GM12864 (cell line): ENCODE results near the gene SREK1.

Experiments used
- DNase-seq: peaks from one replicate; pipeline ENCODE4 v3.0.0-alpha.2; 2011; ENCODE audit warnings: low read depth
- H3K4me3 ChIP-seq: 2 replicates; pipeline ENCODE4 v1.5.1; 2011; ENCODE audit warnings: mild to moderate bottlenecking, low read depth, low read length, control low read depth
- TF ChIP-seq, protein P1 (sequence below): IDR thresholded peaks from 2 replicates; pipeline ENCODE4 v1.5.1; 2011; ENCODE audit warnings: low read depth, mild to moderate bottlenecking, moderate library complexity, low read length, control low read depth, inconsistent platforms; ENCODE audit errors: missing control alignments

The SREK1 gene

DNA sequence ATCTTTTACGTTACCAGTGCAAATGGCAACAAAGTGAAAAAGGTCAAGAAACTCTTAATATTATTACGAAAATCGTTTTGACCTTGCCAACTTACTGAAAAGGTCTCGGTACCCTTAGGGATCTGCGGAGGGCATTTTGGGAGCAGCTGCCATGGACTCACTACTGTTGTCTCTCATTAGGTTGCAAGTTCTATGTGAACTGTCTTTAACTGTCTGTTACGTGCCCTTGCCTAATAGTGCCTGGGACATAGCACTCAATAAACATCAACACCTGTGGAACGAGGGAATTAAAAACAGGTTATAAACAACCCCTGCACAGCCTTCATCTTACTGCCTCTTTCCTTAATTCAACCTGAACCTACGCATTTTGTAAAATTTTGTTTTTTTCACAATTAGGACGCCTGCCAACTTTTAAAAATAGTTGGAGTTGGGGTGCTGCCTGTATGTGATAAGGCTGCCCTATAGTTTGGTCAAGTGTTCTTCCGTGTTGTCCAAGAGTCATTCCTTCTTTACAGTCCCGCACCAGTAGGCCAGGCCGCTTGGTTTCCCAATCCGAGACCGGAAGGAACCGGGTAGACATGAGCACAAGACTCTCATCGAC is 527 bp upstream of the SREK1 start:
- TF ChIP-seq, protein P1, sequence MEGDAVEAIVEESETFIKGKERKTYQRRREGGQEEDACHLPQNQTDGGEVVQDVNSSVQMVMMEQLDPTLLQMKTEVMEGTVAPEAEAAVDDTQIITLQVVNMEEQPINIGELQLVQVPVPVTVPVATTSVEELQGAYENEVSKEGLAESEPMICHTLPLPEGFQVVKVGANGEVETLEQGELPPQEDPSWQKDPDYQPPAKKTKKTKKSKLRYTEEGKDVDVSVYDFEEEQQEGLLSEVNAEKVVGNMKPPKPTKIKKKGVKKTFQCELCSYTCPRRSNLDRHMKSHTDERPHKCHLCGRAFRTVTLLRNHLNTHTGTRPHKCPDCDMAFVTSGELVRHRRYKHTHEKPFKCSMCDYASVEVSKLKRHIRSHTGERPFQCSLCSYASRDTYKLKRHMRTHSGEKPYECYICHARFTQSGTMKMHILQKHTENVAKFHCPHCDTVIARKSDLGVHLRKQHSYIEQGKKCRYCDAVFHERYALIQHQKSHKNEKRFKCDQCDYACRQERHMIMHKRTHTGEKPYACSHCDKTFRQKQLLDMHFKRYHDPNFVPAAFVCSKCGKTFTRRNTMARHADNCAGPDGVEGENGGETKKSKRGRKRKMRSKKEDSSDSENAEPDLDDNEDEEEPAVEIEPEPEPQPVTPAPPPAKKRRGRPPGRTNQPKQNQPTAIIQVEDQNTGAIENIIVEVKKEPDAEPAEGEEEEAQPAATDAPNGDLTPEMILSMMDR, result no peak
- peak overlapping the region; percentile 86 for H3K4me3 ChIP-seq
- no peak for DNase-seq

DNA sequence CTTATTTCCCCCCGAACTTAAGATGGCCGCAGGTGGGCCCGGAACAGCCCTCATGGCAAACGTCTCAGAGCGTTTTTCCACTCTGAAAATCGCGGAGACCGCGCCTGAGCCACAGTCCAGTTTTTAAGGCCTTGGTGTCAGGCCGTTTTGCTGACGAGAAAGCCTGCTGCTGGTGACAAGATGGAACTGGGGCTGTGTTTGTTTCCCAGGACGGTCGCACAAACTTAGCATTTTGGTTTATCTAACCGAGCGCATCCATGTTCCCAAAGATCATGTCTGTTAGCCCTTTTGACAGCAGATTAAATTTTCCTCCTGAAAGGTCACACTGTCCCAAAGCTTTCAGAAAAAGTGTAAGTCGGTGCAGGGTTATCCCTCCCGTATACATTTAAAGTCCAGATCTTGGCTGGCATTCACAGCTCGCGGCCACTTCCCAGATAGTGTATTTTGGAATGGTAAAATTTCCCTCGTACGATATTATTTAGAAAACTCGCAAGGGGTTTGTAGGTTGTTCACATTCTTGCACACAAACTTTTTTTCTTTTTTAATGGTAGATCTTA is 812 bp downstream of the SREK1 start:
- H3K4me3 ChIP-seq, result peak overlapping the region; percentile 86
- TF ChIP-seq, protein P1, result no peak
- peak; percentile 62 for DNase-seq

DNA sequence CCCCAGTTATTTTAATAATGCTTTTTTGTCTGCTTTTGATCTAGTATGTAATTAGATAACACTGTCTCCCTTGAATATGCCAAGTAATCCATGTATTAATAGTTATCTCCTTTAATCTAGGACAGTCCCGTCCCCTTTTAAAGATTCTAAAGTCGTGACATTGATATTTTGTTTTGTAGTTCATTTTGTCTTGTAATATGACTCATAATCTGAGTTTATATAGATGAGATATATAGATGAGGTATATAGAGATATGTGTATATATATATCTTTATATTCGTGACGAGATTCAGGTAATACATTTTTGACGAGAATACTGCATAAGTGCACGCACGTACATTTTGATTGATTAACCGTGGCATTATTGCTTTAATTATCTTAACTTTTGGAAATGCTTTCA is 1.6 kb downstream of the SREK1 start:
- peak overlapping the region; percentile 86; the same call in 1 of the 2 replicates for H3K4me3 ChIP-seq
- DNase-seq, result no peak
- TF ChIP-seq, protein P1, result no peak

DNA sequence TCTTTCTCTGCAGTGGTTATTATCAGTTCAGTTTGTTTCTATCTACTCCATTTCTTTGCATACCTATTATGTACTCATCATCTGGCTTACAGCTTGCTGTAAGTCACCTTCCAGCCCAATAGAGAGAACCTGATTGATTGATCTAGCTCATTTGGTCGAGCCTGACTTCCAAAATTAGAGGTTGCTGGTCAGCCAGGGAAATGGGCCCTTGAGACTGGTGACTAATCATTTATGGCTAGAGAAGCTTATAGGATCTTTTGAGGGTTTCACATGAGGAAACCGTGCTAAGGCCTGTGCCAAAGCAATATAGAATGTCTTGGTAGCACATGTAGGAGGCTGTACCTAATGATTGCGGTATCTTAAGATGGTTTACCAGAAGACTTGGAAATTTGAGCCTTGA is 5.8 kb downstream of the SREK1 start:
- TF ChIP-seq, protein P1, result no peak
- no peak overlapping the region for H3K4me3 ChIP-seq
- DNase-seq, result no peak

DNA sequence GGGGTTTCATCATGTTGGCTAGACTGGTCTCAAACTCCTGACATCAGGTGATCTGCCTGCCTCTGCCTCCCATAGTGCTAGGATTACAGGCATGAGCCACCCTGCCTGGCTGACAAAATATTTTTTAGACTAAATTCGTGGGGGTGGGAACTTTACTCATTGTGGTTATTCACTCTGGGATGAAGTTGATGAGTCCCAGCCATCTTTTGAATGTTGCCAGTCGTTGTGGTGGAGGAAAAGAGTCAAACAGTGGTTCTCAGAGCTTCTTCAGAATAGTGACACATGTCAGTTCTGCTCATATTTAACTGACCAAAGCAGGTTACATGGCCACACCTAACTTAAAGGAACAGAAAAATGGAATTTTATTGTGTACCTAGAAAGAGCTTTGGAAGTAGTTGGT is 6.9 kb downstream of the SREK1 start:
- DNase-seq, result no peak
- H3K4me3 ChIP-seq, result no peak overlapping the region
- TF ChIP-seq, protein P1, result no peak

DNA sequence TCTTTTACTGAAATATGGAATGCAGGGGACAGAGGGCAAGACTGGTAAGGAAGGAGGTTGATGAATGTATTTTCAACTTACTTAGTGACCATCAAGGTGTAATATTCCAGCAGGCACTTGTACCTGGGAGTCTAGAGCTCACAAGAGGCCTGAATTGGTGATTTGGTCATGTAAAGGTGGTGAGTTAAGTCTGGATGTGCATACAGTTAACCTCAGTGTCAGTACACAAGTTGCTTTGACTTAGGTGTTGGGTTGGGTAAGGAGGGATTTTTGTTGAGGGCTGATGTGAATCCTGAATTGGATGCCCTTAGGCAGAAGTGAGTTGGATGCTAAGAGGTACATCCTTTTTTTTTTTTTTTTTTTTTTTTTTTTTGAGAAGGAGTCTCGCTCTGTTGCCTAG is 7.4 kb downstream of the SREK1 start:
- DNase-seq, result no peak
- TF ChIP-seq, protein P1, result no peak

DNA sequence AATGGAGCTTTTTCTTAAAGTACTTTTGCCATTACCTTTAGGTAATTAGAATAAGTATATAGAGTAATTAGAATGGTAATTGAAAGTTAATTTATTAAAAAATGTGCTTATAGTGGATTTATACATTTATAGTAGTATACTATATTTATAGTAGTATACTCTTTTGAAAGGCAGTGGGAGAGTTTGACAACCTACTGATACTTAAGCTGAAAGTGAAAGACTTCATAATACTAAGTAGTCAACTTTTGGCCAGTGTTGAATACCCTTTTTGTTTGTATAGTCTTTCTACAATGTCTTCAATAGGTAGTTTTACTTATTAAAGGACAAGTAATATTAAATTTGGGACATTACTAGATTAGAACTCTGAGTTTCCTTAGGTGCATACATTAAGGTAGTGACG is 12.9 kb downstream of the SREK1 start:
- TF ChIP-seq, protein P1, result no peak
- no peak for DNase-seq
- no peak overlapping the region for H3K4me3 ChIP-seq

More for the DNA sequence above, 7.4 kb downstream of the SREK1 start:
- no peak overlapping the region for H3K4me3 ChIP-seq
